Lung (tissue), 13 donors: ENCODE data around the gene SHROOM1. TPM values are rescaled to one million over a fixed set of nuclear protein-coding genes. Genes with fewer than 3 reads are reported as not detected.
A peak's percentile ranks its signal among the peaks of the same experiment; 100 is the strongest.

Source experiments
- ATAC-seq: fragments of 200-7000 bp; cut with Tn5 transposase; one replicate; pipeline ENCODE4 v1.9.1; 2020; ENCODE audit warnings: moderate number of reproducible peaks; ENCODE audit not compliant: insufficient read depth, low FRiP score
- DNase-seq, 3 donors: peaks; one replicate each; pipeline ENCODE4 v3.0.0-alpha.2; 2013 to 2017
- H3K27ac ChIP-seq, 2 donors: one replicate each; pipeline ENCODE4 v1.5.1; 2013; ENCODE audit warnings: mild to moderate bottlenecking in 2 of 2, moderate library complexity in 2 of 2, control low read depth in 1 of 2, inconsistent platforms in 1 of 2, low read depth in 1 of 2, low read length in 1 of 2
- H3K27me3 ChIP-seq, 3 donors: one replicate each; pipeline ENCODE4 v1.5.1; 2013; ENCODE audit warnings: low read length in 2 of 3; ENCODE audit not compliant: control insufficient read depth in 3 of 3, insufficient read depth in 3 of 3
- H3K36me3 ChIP-seq, 4 donors: one replicate each; pipeline ENCODE4 v1.5.1; 2013; ENCODE audit warnings: low read length in 4 of 4, mild to moderate bottlenecking in 1 of 4, moderate library complexity in 1 of 4; ENCODE audit not compliant: control insufficient read depth in 4 of 4, insufficient read depth in 4 of 4
- H3K4me1 ChIP-seq, 5 donors: one replicate each; pipeline ENCODE4 v1.5.1; 2013; ENCODE audit warnings: low read length in 5 of 5, mild to moderate bottlenecking in 2 of 5, moderate library complexity in 1 of 5; ENCODE audit not compliant: control insufficient read depth in 5 of 5, insufficient read depth in 5 of 5
- H3K4me3 ChIP-seq: one replicate; pipeline ENCODE4 v1.5.1; 2013; ENCODE audit warnings: mild to moderate bottlenecking, control low read depth, moderate library complexity
- H3K9ac ChIP-seq, 2 donors: one replicate each; pipeline ENCODE4 v1.5.1; 2013; ENCODE audit warnings: low read length in 2 of 2, control low read depth in 1 of 2; ENCODE audit not compliant: insufficient read depth in 1 of 2
- H3K9me3 ChIP-seq, 4 donors: one replicate each; pipeline ENCODE4 v1.5.1; 2013; ENCODE audit warnings: low read length in 3 of 4, mild to moderate bottlenecking in 1 of 4, moderate library complexity in 1 of 4; ENCODE audit not compliant: control insufficient read depth in 4 of 4, insufficient read depth in 3 of 4
- CTCF ChIP-seq: IDR thresholded peaks from 2 replicates; pipeline ENCODE4 v1.5.1; 2012; ENCODE audit warnings: mild to moderate bottlenecking; ENCODE audit errors: control extremely low read depth, extremely low read depth
- WGBS, 2 donors: extraction: QIAGEN DNeasy Blood & Tissue Kit; methylation state at CpG; one replicate each; pipeline ENCODE4 v1.1.7; 2013; 5-methylcytosine and 5-hydroxymethylcytosine counted together
- polyA plus RNA-seq, 2 donors: library from polyadenylated mRNA; stranded (reverse); fragments of 200-250 nt; gene quantifications; one replicate each; pipeline ENCODE4 v1.2.1, GENCODE V29; 2013
- small RNA-seq: library from RNA; depleted of rRNA; stranded (forward); fragments of <200 nt; gene quantifications from one replicate; pipeline ENCODE3, GENCODE V24; 2014; ENCODE audit warnings: low replicate concordance
- total RNA-seq, 2 donors: library from RNA; depleted of rRNA in 1 of 2; stranded (reverse); fragments of >200 nt in 1 of 2; gene quantifications; one replicate each; pipeline ENCODE4 v1.2.1, GENCODE V29; 2014 to 2021
- donor health status: control.
- donor health status: control.
- donor health status: Bipolar disorder and iron deficiency.
- donor health status: healthy.
- donor health status: DM: yes; HTN: yes; CAD: no.

Gene SHROOM1
- total and polyA plus RNA-seq, 4 donors = 7.0 to 21.9 (median 11.4) TPM

GRCh38 chr5:132773114-132773513 is 57.3 kb downstream of the SHROOM1 start:
- no peaks in the 10 kb centered on the region for H3K36me3 ChIP-seq
- ATAC-seq (no peak), DNase-seq (no peak)
- H3K9me3 ChIP-seq = no peaks in the 10 kb centered on the region
- H3K27ac ChIP-seq = no peak overlapping the region
- no peaks in the 10 kb centered on the region for H3K27me3 ChIP-seq
- peaks cover 9 to 36% (median 19%) of the 10 kb centered on the region in 5 donors for H3K4me1 ChIP-seq
- H3K4me3 ChIP-seq = no peak overlapping the region
- no peak overlapping the region for H3K9ac ChIP-seq
- 93 to 99% methylated on average over 5 of the region's 5 CpGs for WGBS, 2 donors
- TF ChIP-seq CTCF = no peak

- Histone ChIP-seq H3K27ac (peak overlapping the region; percentile 0 to 15), H3K9ac (no peak overlapping the region), H3K9me3 (no peaks in the 10 kb centered on the region), H3K4me1 (peaks cover 11 to 37% (median 19%) of the 10 kb centered on the region in 5 donors), H3K4me3 (no peak overlapping the region), H3K27me3 (no peaks in the 10 kb centered on the region), H3K36me3 (no peaks in the 10 kb centered on the region)
- ATAC-seq (no peak), DNase-seq (no peak)
- WGBS, 2 donors = 68 to 90% methylated on average over 8 of the region's 8 CpGs
- TF ChIP-seq CTCF = no peak
Observed at GRCh38 chr5:132772291-132773070, 58.0 kb downstream of the SHROOM1 start.

Small RNA genes lying within 50 kb of the gene (small RNA-seq; reads per million reads assigned to genes)
- not detected for gene RNA5SP192

Other genes starting within 250 kb of the SHROOM1 start
- not detected for gene IL13, start 172.5 kb downstream of the SHROOM1 start, total RNA-seq
- under 1 TPM in 1 of 2 donors, not detected in 1; 0.14 TPM for gene IL13, start 172.5 kb downstream of the SHROOM1 start, polyA plus RNA-seq
- gene IL4, start 156.7 kb downstream of the SHROOM1 start, total RNA-seq = not detected
- gene IL4, start 156.7 kb downstream of the SHROOM1 start, polyA plus RNA-seq = not detected
- gene KIF3A, start 93.1 kb downstream of the SHROOM1 start, total RNA-seq = 10 to 100 TPM; 13.1 to 16.5 TPM
- gene KIF3A, start 93.1 kb downstream of the SHROOM1 start, polyA plus RNA-seq = 1 to 10 TPM; 3.1 to 5.2 TPM
- under 1 TPM; 0.74 to 0.88 TPM for gene CCNI2, start 83.2 kb downstream of the SHROOM1 start, total RNA-seq
- gene CCNI2, start 83.2 kb downstream of the SHROOM1 start, polyA plus RNA-seq = under 1 TPM; 0.55 to 0.61 TPM
- 10 to 100 TPM; 27.5 to 37.8 TPM for gene SEPTIN8, start 53.4 kb downstream of the SHROOM1 start, total RNA-seq
- gene SEPTIN8, start 53.4 kb downstream of the SHROOM1 start, polyA plus RNA-seq = 10 to 100 TPM; 12.4 to 16.5 TPM
- gene SOWAHA, start 17.3 kb downstream of the SHROOM1 start, total RNA-seq = under 1 TPM; 0.14 to 0.98 TPM
- under 1 TPM; 0.06 to 0.10 TPM for gene SOWAHA, start 17.3 kb downstream of the SHROOM1 start, polyA plus RNA-seq
- under 1 TPM; 0.25 to 0.37 TPM for gene GDF9, start 35.8 kb upstream of the SHROOM1 start, total RNA-seq
- under 1 TPM; 0.14 to 0.28 TPM for gene GDF9, start 35.8 kb upstream of the SHROOM1 start, polyA plus RNA-seq
- 100 to 1,000 TPM in 1 of 2 donors, 10 to 100 TPM in 1; 99.0 to 359 TPM for gene UQCRQ, start 36.0 kb upstream of the SHROOM1 start, total RNA-seq
- 100 to 1,000 TPM; 232 to 528 TPM for gene UQCRQ, start 36.0 kb upstream of the SHROOM1 start, polyA plus RNA-seq
- 1 to 10 TPM in 1 of 2 donors, under 1 TPM in 1; 0.98 to 3.1 TPM for gene LEAP2, start 43.0 kb upstream of the SHROOM1 start, total RNA-seq
- gene LEAP2, start 43.0 kb upstream of the SHROOM1 start, polyA plus RNA-seq = 1 to 10 TPM in 1 of 2 donors, under 1 TPM in 1; 0.50 to 1.6 TPM
- gene AFF4, start 133.0 kb upstream of the SHROOM1 start, total RNA-seq = 100 to 1,000 TPM in 1 of 2 donors, 10 to 100 TPM in 1; 66.5 to 103 TPM
- 10 to 100 TPM in 1 of 2 donors, 1 to 10 TPM in 1; 8.9 to 17.4 TPM for gene AFF4, start 133.0 kb upstream of the SHROOM1 start, polyA plus RNA-seq
- gene ZCCHC10, start 195.9 kb upstream of the SHROOM1 start, total RNA-seq = 10 to 100 TPM; 15.3 to 23.7 TPM
- 10 to 100 TPM; 26.0 to 31.3 TPM for gene ZCCHC10, start 195.9 kb upstream of the SHROOM1 start, polyA plus RNA-seq
- gene HSPA4, start 221.4 kb upstream of the SHROOM1 start, total RNA-seq = 10 to 100 TPM; 59.8 to 65.3 TPM
- gene HSPA4, start 221.4 kb upstream of the SHROOM1 start, polyA plus RNA-seq = 100 to 1,000 TPM in 1 of 2 donors, 10 to 100 TPM in 1; 33.0 to 102 TPM